MM.1S (cell line): ENCODE results near the gene USB1.

ENCODE experiments used
- CTCF ChIP-seq: fragments of 300-600 bp; sonication (generic); IDR thresholded peaks from 2 replicates; pipeline ENCODE4 v1.5.1; 2016; ENCODE audit warnings: antibody characterized with exemption, low read length, mixed read lengths
- EZH2 ChIP-seq: fragments of 300-600 bp; sonication (generic); optimal IDR thresholded peaks from 2 replicates; pipeline ENCODE3; 2017; ENCODE audit warnings: low read depth, mild to moderate bottlenecking, antibody characterized with exemption, low read length, mixed read lengths
- EZH2phosphoT487 ChIP-seq: fragments of 300-600 bp; sonication (generic); IDR thresholded peaks from 2 replicates; pipeline ENCODE4 v1.6.1; 2018; ENCODE audit warnings: antibody characterized with exemption, low read length

GRCh38 chr16:57982385-57982784 lies 18.8 kb upstream of the USB1 start:
- TF ChIP-seq CTCF (no peak), EZH2phosphoT487 (no peak), EZH2 (no peak)
